Calu3 (cell line): ENCODE results near the gene ST6GALNAC3. TPM values are rescaled to one million over a fixed set of nuclear protein-coding genes. Genes with fewer than 3 reads are reported as not detected.

Experiments
- BruUV-seq: library from RNA; stranded (reverse); fragments of 400-500 nt; replicated peaks from 2 replicates; lab custom pipeline; 2021; lab: Mats Ljungman, UMichigan
- CTCF ChIA-PET: fragments of 300-600 bp; sonication (Branson Sonifier 250); formaldehyde crosslinking; loops from one replicate; lab custom pipeline; 2022; ENCODE audit warnings: antibody characterized with exemption; lab: Charles Lee
- DNase-seq: peaks from one replicate; pipeline ENCODE4 v3.0.0; 2022
- H3K27ac Mint-ChIP-seq: one replicate; pipeline ENCODE4 v1.8.0; 2022; ENCODE audit warnings: mixed read lengths; ENCODE audit not compliant: unreplicated experiment
- H3K27me3 Mint-ChIP-seq: one replicate; pipeline ENCODE4 v1.8.0; 2022; ENCODE audit warnings: mixed read lengths; ENCODE audit not compliant: unreplicated experiment
- H3K36me3 Mint-ChIP-seq: one replicate; pipeline ENCODE4 v1.8.0; 2022; ENCODE audit warnings: mild to moderate bottlenecking, moderate library complexity, mixed read lengths; ENCODE audit not compliant: insufficient read depth, unreplicated experiment
- H3K4me1 Mint-ChIP-seq: one replicate; pipeline ENCODE4 v1.8.0; 2022; ENCODE audit warnings: mild to moderate bottlenecking, low read depth, mixed read lengths; ENCODE audit not compliant: unreplicated experiment
- H3K4me3 Mint-ChIP-seq: one replicate; pipeline ENCODE4 v1.8.0; 2022; ENCODE audit warnings: mild to moderate bottlenecking, low read depth, moderate library complexity, mixed read lengths; ENCODE audit not compliant: unreplicated experiment
- H3K9me3 Mint-ChIP-seq: one replicate; pipeline ENCODE4 v1.8.0; 2022; ENCODE audit warnings: low read depth, mixed read lengths; ENCODE audit not compliant: unreplicated experiment
- CTCF ChIP-seq: fragments of 200-600 bp; IDR thresholded peaks from one replicate; pipeline ENCODE4 v1.8.0; 2022; ENCODE audit warnings: antibody characterized with exemption; ENCODE audit not compliant: unreplicated experiment
- intact Hi-C: fragments of 100-400 bp; cut with micrococcal nuclease; formaldehyde crosslinking; loops from one replicate; pipeline ENCODE4 v1.10.0; 2022; ENCODE audit not compliant: unreplicated experiment
- total RNA-seq: library from RNA; stranded (reverse); gene quantifications from 2 replicates; pipeline ENCODE4 v1.2.3, GENCODE V29; 2022

The ST6GALNAC3 gene
- total RNA-seq, 1 experiment from 2014 or later = 0.87 TPM

- intact Hi-C loops = no loop called here
- Mint-ChIP-seq H3K9me3 (no peaks in the 10 kb centered on the region), H3K27me3 (no peaks in the 10 kb centered on the region), H3K4me3 (no peak overlapping the region), H3K36me3 (no peaks in the 10 kb centered on the region), H3K27ac (no peak overlapping the region), H3K4me1 (no peaks in the 10 kb centered on the region)
- CTCF ChIA-PET = no interaction called here
- no peak for TF ChIP-seq CTCF
- DNase-seq = no peak
- no TSS peak for BruUV-seq
These were observed 390.5 kb downstream of the ST6GALNAC3 start for GRCh38 chr1:76465030-76465429.

- H3K9me3 Mint-ChIP-seq = peaks cover 7% of the 10 kb centered on the region
- no peak for DNase-seq
- no peaks in the 10 kb centered on the region for H3K36me3 Mint-ChIP-seq
- H3K4me3 Mint-ChIP-seq = no peak overlapping the region
- no peak overlapping the region for H3K27ac Mint-ChIP-seq
- H3K4me1 Mint-ChIP-seq = no peaks in the 10 kb centered on the region
- no peaks in the 10 kb centered on the region for H3K27me3 Mint-ChIP-seq
- CTCF ChIA-PET = no interaction called here
- no peak for TF ChIP-seq CTCF
- intact Hi-C loops = no loop called here
- BruUV-seq = no TSS peak
These were observed 395.6 kb downstream of the ST6GALNAC3 start for GRCh38 chr1:76470166-76470565.

- BruUV-seq = no TSS peak
- H3K4me3 Mint-ChIP-seq = no peak overlapping the region
- H3K27ac Mint-ChIP-seq = no peak overlapping the region
- intact Hi-C loops = no loop called here
- H3K4me1 Mint-ChIP-seq = no peaks in the 10 kb centered on the region
- no peak for DNase-seq
- CTCF ChIA-PET = no interaction called here
- H3K27me3 Mint-ChIP-seq = no peaks in the 10 kb centered on the region
- H3K36me3 Mint-ChIP-seq = no peaks in the 10 kb centered on the region
- H3K9me3 Mint-ChIP-seq = peaks cover 7% of the 10 kb centered on the region
- TF ChIP-seq CTCF = no peak
These were observed 397.0 kb downstream of the ST6GALNAC3 start for GRCh38 chr1:76471536-76471935.

- DNase-seq = no peak
- CTCF ChIA-PET = no interaction called here
- Mint-ChIP-seq H3K9me3 (peaks cover 7% of the 10 kb centered on the region), H3K4me1 (no peaks in the 10 kb centered on the region), H3K27me3 (no peaks in the 10 kb centered on the region), H3K4me3 (no peak overlapping the region), H3K36me3 (no peaks in the 10 kb centered on the region), H3K27ac (no peak overlapping the region)
- TF ChIP-seq CTCF = no peak
- intact Hi-C loops = no loop called here
- BruUV-seq = no TSS peak
These were observed 399.0 kb downstream of the ST6GALNAC3 start for GRCh38 chr1:76473591-76473990.
